ENCODE measurements around the gene SRRM2. TPM values are rescaled to one million over a fixed set of nuclear protein-coding genes. Genes with fewer than 3 reads are reported as not detected.

Gene SRRM2
- total RNA-seq, 1 donor from 2014 or later = 251 TPM

GRCh38 chr16:2787406-2787805, 35.0 kb downstream of the SRRM2 start, which contains the start of gene PRSS33:
Gene PRSS33, minus strand, starts transcription at chr16:2787560. Its CDS starts 1,013 bp downstream, at chr16:2786547.
- H3K4me1 ChIP-seq = peaks cover 10% of the 10 kb centered on the region
- no peak within 1 kb of the TSS for H3K4me3 ChIP-seq
- H3K27me3 ChIP-seq (ENCODE audit: low read depth) = peaks cover 92% of the 10 kb centered on the region
- DNase-seq = no peak
- intact Hi-C loops (cut with micrococcal nuclease) = no loop called here
- no peaks in the 10 kb centered on the region for H3K36me3 ChIP-seq
- H3K9me3 ChIP-seq (replicated peaks) = no peaks in the 10 kb centered on the region
- H3K27ac ChIP-seq (replicated peaks) = no peak within 1 kb of the TSS
- TF ChIP-seq, protein P1, sequence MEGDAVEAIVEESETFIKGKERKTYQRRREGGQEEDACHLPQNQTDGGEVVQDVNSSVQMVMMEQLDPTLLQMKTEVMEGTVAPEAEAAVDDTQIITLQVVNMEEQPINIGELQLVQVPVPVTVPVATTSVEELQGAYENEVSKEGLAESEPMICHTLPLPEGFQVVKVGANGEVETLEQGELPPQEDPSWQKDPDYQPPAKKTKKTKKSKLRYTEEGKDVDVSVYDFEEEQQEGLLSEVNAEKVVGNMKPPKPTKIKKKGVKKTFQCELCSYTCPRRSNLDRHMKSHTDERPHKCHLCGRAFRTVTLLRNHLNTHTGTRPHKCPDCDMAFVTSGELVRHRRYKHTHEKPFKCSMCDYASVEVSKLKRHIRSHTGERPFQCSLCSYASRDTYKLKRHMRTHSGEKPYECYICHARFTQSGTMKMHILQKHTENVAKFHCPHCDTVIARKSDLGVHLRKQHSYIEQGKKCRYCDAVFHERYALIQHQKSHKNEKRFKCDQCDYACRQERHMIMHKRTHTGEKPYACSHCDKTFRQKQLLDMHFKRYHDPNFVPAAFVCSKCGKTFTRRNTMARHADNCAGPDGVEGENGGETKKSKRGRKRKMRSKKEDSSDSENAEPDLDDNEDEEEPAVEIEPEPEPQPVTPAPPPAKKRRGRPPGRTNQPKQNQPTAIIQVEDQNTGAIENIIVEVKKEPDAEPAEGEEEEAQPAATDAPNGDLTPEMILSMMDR (IDR thresholded peaks at IDR 0.05; ENCODE audit: borderline replicate concordance) = no peak

- intact Hi-C loops (cut with micrococcal nuclease) = no loop called here
- H3K36me3 ChIP-seq = no peaks in the 10 kb centered on the region
- no peak for DNase-seq
- no peak overlapping the region for H3K27ac ChIP-seq (replicated peaks)
- no peak overlapping the region for H3K4me3 ChIP-seq
- H3K27me3 ChIP-seq (ENCODE audit: low read depth) = peaks cover 94% of the 10 kb centered on the region
- no peaks in the 10 kb centered on the region for H3K9me3 ChIP-seq (replicated peaks)
- H3K4me1 ChIP-seq = peaks cover 10% of the 10 kb centered on the region
- TF ChIP-seq, protein P1 (IDR thresholded peaks at IDR 0.05; ENCODE audit: borderline replicate concordance) = no peak
These were observed 35.5 kb downstream of the SRRM2 start for GRCh38 chr16:2787961-2788360.

DNA sequence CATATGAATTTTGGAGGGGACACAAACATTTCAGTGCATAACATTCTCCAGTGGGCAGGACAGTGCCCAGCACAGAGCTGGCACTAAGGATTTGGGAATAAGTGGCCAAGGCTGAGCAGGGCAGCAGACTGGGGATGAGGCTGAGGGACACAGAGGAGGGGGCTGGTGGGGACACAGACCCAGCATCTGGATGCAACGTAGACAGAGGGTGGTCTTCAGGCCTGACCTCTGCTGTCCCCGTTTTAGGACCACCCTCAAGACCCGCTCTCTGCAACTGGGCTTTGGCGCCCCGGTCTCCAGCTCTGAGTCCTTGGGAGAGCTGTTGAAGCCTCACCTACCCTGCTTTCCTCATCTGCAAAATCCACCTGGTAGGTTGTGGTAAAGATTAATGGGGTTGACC, 38.2 kb downstream of the SRRM2 start:
- Histone ChIP-seq H3K9me3 (replicated peaks) (no peaks in the 10 kb centered on the region), H3K4me3 (no peak overlapping the region), H3K36me3 (no peaks in the 10 kb centered on the region), H3K27ac (replicated peaks) (no peak overlapping the region), H3K4me1 (peaks cover 2% of the 10 kb centered on the region), H3K27me3 (ENCODE audit: low read depth) (peaks cover 69% of the 10 kb centered on the region)
- no peak for DNase-seq
- intact Hi-C loops (cut with micrococcal nuclease) = no loop called here
- TF ChIP-seq, protein P1 (IDR thresholded peaks at IDR 0.05; ENCODE audit: borderline replicate concordance) = no peak

- no peaks in the 10 kb centered on the region for H3K4me1 ChIP-seq
- no peak overlapping the region for H3K4me3 ChIP-seq
- TF ChIP-seq, protein P1 (IDR thresholded peaks at IDR 0.05; ENCODE audit: borderline replicate concordance) = no peak
- DNase-seq = no peak
- no peaks in the 10 kb centered on the region for H3K36me3 ChIP-seq
- intact Hi-C loops (cut with micrococcal nuclease) = no loop called here
- peaks cover 69% of the 10 kb centered on the region for H3K27me3 ChIP-seq (ENCODE audit: low read depth)
- no peaks in the 10 kb centered on the region for H3K9me3 ChIP-seq (replicated peaks)
- no peak overlapping the region for H3K27ac ChIP-seq (replicated peaks)
These were observed 38.7 kb downstream of the SRRM2 start for GRCh38 chr16:2791174-2791573.

DNA sequence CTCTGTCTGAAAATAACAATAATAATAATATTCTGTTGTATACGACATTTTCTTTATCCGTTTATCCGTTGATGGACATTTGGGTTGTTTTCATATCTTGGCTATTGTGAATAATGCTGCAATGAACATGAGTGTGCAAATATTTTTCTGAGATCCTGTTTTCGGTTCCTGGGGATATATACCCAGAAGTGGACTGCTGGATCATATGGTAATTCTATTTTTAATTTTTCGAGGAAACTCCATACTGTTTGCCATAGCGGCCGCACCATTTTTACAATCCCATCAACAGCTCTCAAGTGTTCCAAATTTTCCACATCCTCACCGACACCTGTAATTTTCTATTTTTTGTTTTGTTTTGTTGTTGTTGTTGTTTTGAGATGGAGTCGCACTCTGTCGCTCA, 40.5 kb downstream of the SRRM2 start:
- peaks cover 66% of the 10 kb centered on the region for H3K27me3 ChIP-seq (ENCODE audit: low read depth)
- H3K36me3 ChIP-seq = no peaks in the 10 kb centered on the region
- TF ChIP-seq, protein P1 (IDR thresholded peaks at IDR 0.05; ENCODE audit: borderline replicate concordance) = no peak
- no peaks in the 10 kb centered on the region for H3K9me3 ChIP-seq (replicated peaks)
- H3K4me3 ChIP-seq = no peak overlapping the region
- H3K4me1 ChIP-seq = no peaks in the 10 kb centered on the region
- intact Hi-C loops (cut with micrococcal nuclease) = no loop called here
- DNase-seq = no peak
- H3K27ac ChIP-seq (replicated peaks) = no peak overlapping the region
